H1 (cell line): ENCODE data around the gene PHLDA2. TPM values are rescaled to one million over a fixed set of nuclear protein-coding genes. Genes with fewer than 3 reads are reported as not detected.

ENCODE experiments used
- CTCF ChIA-PET: fragments of 300-600 bp; sonication (Branson Sonifier 250); formaldehyde crosslinking; loops from one replicate; lab custom pipeline; 2021; ENCODE audit not compliant: partially characterized antibody; lab: Charles Lee
- POLR2A ChIA-PET: fragments of 300-600 bp; sonication (Branson Sonifier 250); formaldehyde crosslinking; loops from one replicate; lab custom pipeline; 2021; ENCODE audit warnings: inconsistent platforms; ENCODE audit not compliant: partially characterized antibody; lab: Charles Lee
- DNase-seq, 2 experiments: peaks; one replicate each; pipeline versions ENCODE4 v3.0.0 to v3.0.0-alpha.2; 2010 to 2022; ENCODE audit warnings: low spot score in 2 of 2, low read depth in 1 of 2, mixed read lengths in 1 of 2
- FAIRE-seq: peaks from 2 replicates; lab custom pipeline; 2011; peaks lifted over from hg19 to GRCh38; lab: Jason Lieb, UNC
- H2AFZ ChIP-seq: 2 replicates; pipeline ENCODE4 v1.8.1; 2012; ENCODE audit warnings: low read length, inconsistent platforms
- H2AK5ac ChIP-seq: 2 replicates; pipeline ENCODE4 v1.6.1; 2013; ENCODE audit warnings: low read depth, low read length
- H2BK120ac ChIP-seq: replicated peaks from 2 replicates; pipeline ENCODE3; 2013; ENCODE audit warnings: low read depth, low read length, inconsistent platforms
- H2BK12ac ChIP-seq: 2 replicates; pipeline ENCODE4 v1.6.1; 2013; ENCODE audit warnings: low read depth, low read length
- H2BK15ac ChIP-seq: 2 replicates; pipeline ENCODE4 v1.6.1; 2013; ENCODE audit warnings: low read length
- H2BK20ac ChIP-seq: 2 replicates; pipeline ENCODE4 v1.6.1; 2013; ENCODE audit warnings: low read length
- H2BK5ac ChIP-seq: 2 replicates; pipeline ENCODE4 v1.6.1; 2013; ENCODE audit warnings: low read depth, low read length
- H3K14ac ChIP-seq: 2 replicates; pipeline ENCODE4 v1.6.1; 2013; ENCODE audit warnings: inconsistent platforms; ENCODE audit not compliant: insufficient read length
- H3K18ac ChIP-seq: 2 replicates; pipeline ENCODE4 v1.6.1; 2013; ENCODE audit warnings: low read length; ENCODE audit errors: extremely low read depth
- H3K23ac ChIP-seq: 2 replicates; pipeline ENCODE4 v1.6.1; 2013; ENCODE audit warnings: inconsistent platforms; ENCODE audit not compliant: insufficient read length
- H3K23me2 ChIP-seq: 2 replicates; pipeline ENCODE4 v1.6.1; 2013; ENCODE audit warnings: low read depth, low read length
- H3K27ac ChIP-seq: 2 replicates; pipeline ENCODE4 v1.6.1; 2011; ENCODE audit warnings: low read depth, low read length, inconsistent platforms
- H3K27me3 ChIP-seq, 4 experiments: replicated peaks in 1 of 4; 1 replicate in 1 of 4; 2 replicates in 3 of 4; pipeline versions ENCODE4 v1.6.1 to v1.8.1; 2011 to 2013; ENCODE audit warnings: low read length in 3 of 4, mild to moderate bottlenecking in 3 of 4, inconsistent platforms in 2 of 4, mixed read lengths in 2 of 4, moderate library complexity in 1 of 4; ENCODE audit not compliant: control insufficient read depth in 3 of 4, insufficient read depth in 3 of 4; ENCODE audit errors: extremely low read depth in 1 of 4
- H3K36me3 ChIP-seq, 4 experiments: 2 replicates each; pipeline versions ENCODE4 v1.6.1 to v1.8.1; 2011 to 2013; ENCODE audit warnings: mild to moderate bottlenecking in 4 of 4, low read length in 3 of 4, moderate library complexity in 2 of 4, control low read depth in 1 of 4, inconsistent platforms in 1 of 4; ENCODE audit not compliant: insufficient read depth in 4 of 4, control insufficient read depth in 2 of 4
- H3K4ac ChIP-seq: replicated peaks from 2 replicates; pipeline ENCODE3; 2013; ENCODE audit warnings: low read length, low read depth, mixed read lengths, inconsistent platforms; ENCODE audit not compliant: insufficient read length
- H3K4me1 ChIP-seq, 4 experiments: replicated peaks in 1 of 4; 1 replicate in 1 of 4; 2 replicates in 3 of 4; pipeline versions ENCODE4 v1.6.1 to v1.8.1; 2011 to 2013; ENCODE audit warnings: low read length in 3 of 4, inconsistent platforms in 2 of 4, mixed read lengths in 1 of 4; ENCODE audit not compliant: insufficient read depth in 4 of 4, control insufficient read depth in 3 of 4
- H3K4me2 ChIP-seq, 2 experiments: 2 replicates each; pipeline versions ENCODE4 v1.6.1 to v1.8.1; 2011 to 2013; ENCODE audit warnings: low read depth in 2 of 2, low read length in 2 of 2, control low read depth in 1 of 2, inconsistent platforms in 1 of 2, mild to moderate bottlenecking in 1 of 2; ENCODE audit not compliant: insufficient read depth in 1 of 2
- H3K4me3 ChIP-seq, 4 experiments: fragments of 200-600, 300-600 bp in 1 of 4; sonication (generic), shearing (Covaris generic), sonication (Bioruptor Twin) in 1 of 4; 2 replicates each; pipeline versions ENCODE4 v1.5.1 to v1.8.1; 2011 to 2016; ENCODE audit warnings: low read length in 4 of 4, low read depth in 3 of 4, control low read depth in 2 of 4, inconsistent platforms in 2 of 4, mild to moderate bottlenecking in 2 of 4, mixed read lengths in 1 of 4, moderate library complexity in 1 of 4; ENCODE audit not compliant: insufficient read depth in 2 of 4; ENCODE audit errors: extremely low read depth in 1 of 4
- H3K56ac ChIP-seq: replicated peaks from 2 replicates; pipeline ENCODE3; 2013; ENCODE audit warnings: low read depth, mild to moderate bottlenecking, mixed read lengths, low read length, inconsistent platforms; ENCODE audit not compliant: insufficient read length
- H3K79me1 ChIP-seq: 2 replicates; pipeline ENCODE4 v1.6.1; 2013; ENCODE audit warnings: low read depth, low read length, control low read depth
- H3K79me2 ChIP-seq, 2 experiments: 2 replicates each; pipeline versions ENCODE4 v1.6.1 to v1.8.1; 2012 to 2013; ENCODE audit warnings: low read length in 2 of 2, mild to moderate bottlenecking in 2 of 2, inconsistent platforms in 1 of 2; ENCODE audit not compliant: insufficient read depth in 2 of 2, control insufficient read depth in 1 of 2
- H3K9ac ChIP-seq, 4 experiments: replicated peaks in 1 of 4; 1 replicate in 1 of 4; 2 replicates in 3 of 4; pipeline versions ENCODE4 v1.6.1 to v1.8.1; 2011 to 2013; ENCODE audit warnings: low read depth in 3 of 4, low read length in 3 of 4, control low read depth in 2 of 4, mild to moderate bottlenecking in 2 of 4, moderate library complexity in 2 of 4, inconsistent platforms in 1 of 4; ENCODE audit errors: extremely low read depth in 1 of 4
- H3K9me3 ChIP-seq, 2 experiments: 2 replicates each; pipeline versions ENCODE4 v1.6.1 to v1.8.1; 2012 to 2013; ENCODE audit warnings: mild to moderate bottlenecking in 2 of 2, moderate library complexity in 2 of 2, control low read depth in 1 of 2, inconsistent platforms in 1 of 2, low read depth in 1 of 2, low read length in 1 of 2, mixed read lengths in 1 of 2; ENCODE audit not compliant: insufficient read depth in 2 of 2
- H4K20me1 ChIP-seq, 2 experiments: replicated peaks in 1 of 2; 2 replicates each; pipeline versions ENCODE3 to v1.8.1; 2011 to 2013; ENCODE audit warnings: inconsistent platforms in 2 of 2, low read length in 2 of 2, mild to moderate bottlenecking in 1 of 2; ENCODE audit not compliant: insufficient read depth in 2 of 2, control insufficient read depth in 1 of 2
- H4K5ac ChIP-seq: 2 replicates; pipeline ENCODE4 v1.6.1; 2013; ENCODE audit warnings: low read length, low read depth, mixed read lengths, inconsistent platforms; ENCODE audit not compliant: insufficient read length
- H4K8ac ChIP-seq: 2 replicates; pipeline ENCODE4 v1.8.0; 2013; ENCODE audit warnings: mild to moderate bottlenecking, moderate library complexity, low read length, inconsistent platforms; ENCODE audit not compliant: insufficient read depth; ENCODE audit errors: extremely low read depth
- H4K91ac ChIP-seq: replicated peaks from 2 replicates; pipeline ENCODE3; 2013; ENCODE audit warnings: low read length, mixed read lengths, inconsistent platforms; ENCODE audit not compliant: insufficient read length
- ATF2 ChIP-seq: IDR thresholded peaks from 2 replicates; pipeline ENCODE4 v1.6.1; 2012; ENCODE audit warnings: low read length, inconsistent platforms
- BCL11A ChIP-seq, 2 experiments: IDR thresholded peaks; one replicate each; pipeline ENCODE4 v1.6.1; 2011; ENCODE audit warnings: low read depth in 2 of 2, low read length in 2 of 2, mild to moderate bottlenecking in 2 of 2
- CEBPB ChIP-seq: IDR thresholded peaks from 2 replicates; pipeline ENCODE4 v1.6.1; 2012; ENCODE audit warnings: low read depth, low read length
- CHD1 ChIP-seq: IDR thresholded peaks from 2 replicates; pipeline ENCODE4 v1.6.1; 2012; ENCODE audit warnings: low read depth, low read length, improper control_type of control experiment
- FOSL1 ChIP-seq: IDR thresholded peaks from 2 replicates; pipeline ENCODE4 v1.6.1; 2011; ENCODE audit warnings: mild to moderate bottlenecking, low read depth, low read length, moderate library complexity; ENCODE audit not compliant: insufficient read depth
- JUND ChIP-seq: IDR thresholded peaks from 2 replicates; pipeline ENCODE4 v1.6.1; 2011; ENCODE audit warnings: mild to moderate bottlenecking, improper control_type of control experiment, low read length
- KDM5A ChIP-seq: fragments of 200-600 bp; IDR thresholded peaks from 2 replicates; pipeline ENCODE4 v1.7.1; 2012; ENCODE audit warnings: mild to moderate bottlenecking, low read length, inconsistent platforms, mixed read lengths
- NRF1 ChIP-seq: IDR thresholded peaks from 2 replicates; pipeline ENCODE4 v1.6.1; 2011; ENCODE audit warnings: mild to moderate bottlenecking, low read depth, low read length, improper control_type of control experiment
- SIX5 ChIP-seq: IDR thresholded peaks from 2 replicates; pipeline ENCODE4 v1.6.1; 2011; ENCODE audit warnings: mild to moderate bottlenecking, low read depth, low read length
- WGBS, 2 experiments: shearing (Covaris generic) in 1 of 2; methylation state at CpG; one replicate each; pipeline versions ENCODE4 v1.1.6 to v1.1.7; 2013 to 2015; ENCODE audit warnings: low lambda C conversion rate in 2 of 2, mixed read lengths in 2 of 2, inconsistent platforms in 1 of 2, low coverage in 1 of 2, missing lambda C conversion rate in 1 of 2; ENCODE audit not compliant: insufficient replicate concordance in 2 of 2, insufficient coverage in 1 of 2, insufficient read length in 1 of 2; ENCODE audit errors: extremely low coverage in 1 of 2, missing lambda C conversion rate in 1 of 2; 5-methylcytosine and 5-hydroxymethylcytosine counted together
- polyA plus RNA-seq, 7 experiments: library from polyadenylated mRNA; depleted of rRNA in 3 of 7; stranded (reverse) in 5 of 7; unstranded in 2 of 7; fragments of >200 nt in 5 of 7; fragments of 200-250 nt in 2 of 7; gene quantifications; 1 replicate in 5 of 7; 2 replicates in 1 of 7; 4 replicates in 1 of 7; pipeline versions ENCODE4 v1.2.1 to v1.2.3, GENCODE V29; 2011 to 2013; ENCODE audit warnings: missing spikeins in 2 of 7, mixed read lengths in 2 of 7
- total RNA-seq: library from RNA; stranded (reverse); fragmentation: NEBNext Ultra II Directional; extraction: Animal tissue kit (Norgen Biotek cat#: 25700); gene quantifications from 2 replicates; pipeline ENCODE4 v1.2.1, GENCODE V29; 2021

The PHLDA2 gene
- total and polyA plus RNA-seq, 2 of the 8 experiments (the other 6 are each of a cell fraction or from before 2014, with no cell fraction given) = 5.2 to 7.6 TPM

- TF ChIP-seq NRF1 = no peak
- TF ChIP-seq JUND = no peak
- no peak for TF ChIP-seq ATF2
- no peak for TF ChIP-seq CHD1
- TF ChIP-seq FOSL1 = no peak
- TF ChIP-seq CEBPB = no peak
- no peak for TF ChIP-seq SIX5
- TF ChIP-seq KDM5A = no peak
- TF ChIP-seq BCL11A (IDR thresholded peaks at IDR 0.05; ENCODE audit: low read depth in 2 of 2, low read length in 2 of 2) = no peak
- Histone ChIP-seq H3K79me1 (peaks cover 9% of the 10 kb centered on the region; the same call in 1 of the 2 replicates), H2AFZ (no peak overlapping the region), H3K4ac (no peak overlapping the region), H3K18ac (no peak overlapping the region), H4K91ac (no peak overlapping the region), H3K4me1 (peaks cover 0 to 8% (median 3%) of the 10 kb centered on the region in 4 experiments; a peak in 6 of 7 replicates), H2BK12ac (no peak overlapping the region), H4K5ac (no peak overlapping the region), H2BK20ac (no peak overlapping the region), H3K23me2 (no peaks in the 10 kb centered on the region), H4K20me1 (peaks cover 20 to 25% of the 10 kb centered on the region in 2 experiments), H3K36me3 (peaks cover 30 to 82% (median 67%) of the 10 kb centered on the region in 4 experiments), H3K56ac (no peak overlapping the region), H3K79me2 (peaks cover 0 to 12% of the 10 kb centered on the region in 2 experiments; a peak in 1 of 4 replicates), H3K27ac (no peak overlapping the region), H3K9me3 (no peaks in the 10 kb centered on the region), H3K4me3 (no peak overlapping the region), H2BK15ac (no peak overlapping the region), H3K9ac (no peak overlapping the region), H2BK5ac (no peak overlapping the region), H2BK120ac (no peak overlapping the region), H3K14ac (no peak overlapping the region), H2AK5ac (no peak overlapping the region), H3K4me2 (no peak overlapping the region), H3K23ac (no peak overlapping the region), H3K27me3 (no peaks in the 10 kb centered on the region), H4K8ac (no peak overlapping the region)
- FAIRE-seq = no peak
- DNase-seq = no peak
- WGBS, 2 experiments = 92% methylated on average over 3 of the region's 3 CpGs; no CpG with 5 or more reads in 1 of the 2 experiments
- ChIA-PET POLR2A (interaction anchor here (1.2 to 1.3 kb wide), 2 partner anchors 10 to 79 kb away, joined by 3 to 4 read pairs; no protein-coding TSS in a partner anchor), CTCF (interaction anchor here (1.3 to 2.2 kb wide), 2 partner anchors 11 to 77 kb away, joined by 3 to 8 read pairs; no protein-coding TSS in a partner anchor)
Measured at GRCh38 chr11:2958251-2958650, 29.0 kb upstream of the PHLDA2 start.
